ENCODE measurements around the gene NEDD4.

Gene NEDD4

GRCh38 chr15:55998478-55998877, 5.1 kb upstream of the NEDD4 start:
- Histone ChIP-seq H3K4me3 (ENCODE audit: low read length) (no peak overlapping the region), H3K36me3 (ENCODE audit: insufficient read depth, low read length) (no peaks in the 10 kb centered on the region)

GRCh38 chr15:55993804-55994560, 570 bp upstream of the NEDD4 start:
- peak overlapping the region; percentile 96 for H3K4me3 ChIP-seq (ENCODE audit: low read length)
- H3K27me3 ChIP-seq (ENCODE audit: insufficient read depth, low read length), result no peaks in the 10 kb centered on the region
- no peaks in the 10 kb centered on the region for H3K9me3 ChIP-seq (ENCODE audit: low read length)
- peaks cover 25% of the 10 kb centered on the region for H3K4me1 ChIP-seq (ENCODE audit: insufficient read depth, low read length)
- H2AFZ ChIP-seq (ENCODE audit: low read depth, low read length), result peak overlapping the region; percentile 98
- H3K36me3 ChIP-seq (ENCODE audit: insufficient read depth, low read length), result no peaks in the 10 kb centered on the region

More at GRCh38 chr15:55998478-55998877, 5.1 kb upstream of the NEDD4 start:
- H3K9me3 ChIP-seq (ENCODE audit: low read length), result no peaks in the 10 kb centered on the region
- no peaks in the 10 kb centered on the region for H3K27me3 ChIP-seq (ENCODE audit: insufficient read depth, low read length)
- no peaks in the 10 kb centered on the region for H3K4me1 ChIP-seq (ENCODE audit: insufficient read depth, low read length)
- no peak overlapping the region for H2AFZ ChIP-seq (ENCODE audit: low read depth, low read length)

GRCh38 chr15:55992769-55993110, 672 bp downstream of the NEDD4 start:
- Histone ChIP-seq H3K36me3 (ENCODE audit: insufficient read depth, low read length) (no peaks in the 10 kb centered on the region), H3K4me1 (ENCODE audit: insufficient read depth, low read length) (peaks cover 25% of the 10 kb centered on the region), H3K9me3 (ENCODE audit: low read length) (no peaks in the 10 kb centered on the region), H3K27me3 (ENCODE audit: insufficient read depth, low read length) (no peaks in the 10 kb centered on the region), H3K4me3 (ENCODE audit: low read length) (peak overlapping the region; percentile 96), H2AFZ (ENCODE audit: low read depth, low read length) (peak overlapping the region; percentile 98)

GRCh38 chr15:55991802-55992768, 1.3 kb downstream of the NEDD4 start:
- H3K4me3 ChIP-seq (ENCODE audit: low read length), result peak overlapping the region; percentile 96
- H3K36me3 ChIP-seq (ENCODE audit: insufficient read depth, low read length), result no peaks in the 10 kb centered on the region
- peak overlapping the region; percentile 98 for H2AFZ ChIP-seq (ENCODE audit: low read depth, low read length)
- no peaks in the 10 kb centered on the region for H3K27me3 ChIP-seq (ENCODE audit: insufficient read depth, low read length)
- H3K4me1 ChIP-seq (ENCODE audit: insufficient read depth, low read length), result peaks cover 25% of the 10 kb centered on the region
- no peaks in the 10 kb centered on the region for H3K9me3 ChIP-seq (ENCODE audit: low read length)

- no peaks in the 10 kb centered on the region for H3K27me3 ChIP-seq (ENCODE audit: insufficient read depth, low read length)
- H3K4me3 ChIP-seq (ENCODE audit: low read length), result no peak overlapping the region
- peaks cover 2% of the 10 kb centered on the region for H3K36me3 ChIP-seq (ENCODE audit: insufficient read depth, low read length)
- H3K9me3 ChIP-seq (ENCODE audit: low read length), result peaks cover 2% of the 10 kb centered on the region
- H3K4me1 ChIP-seq (ENCODE audit: insufficient read depth, low read length), result peaks cover 25% of the 10 kb centered on the region
- no peak overlapping the region for H2AFZ ChIP-seq (ENCODE audit: low read depth, low read length)
Measured at GRCh38 chr15:55990998-55991397, 2.4 kb downstream of the NEDD4 start.

GRCh38 chr15:55990516-55990915, 2.9 kb downstream of the NEDD4 start:
- Histone ChIP-seq H3K27me3 (ENCODE audit: insufficient read depth, low read length) (no peaks in the 10 kb centered on the region), H2AFZ (ENCODE audit: low read depth, low read length) (no peak overlapping the region), H3K4me1 (ENCODE audit: insufficient read depth, low read length) (peaks cover 25% of the 10 kb centered on the region), H3K36me3 (ENCODE audit: insufficient read depth, low read length) (peaks cover 4% of the 10 kb centered on the region), H3K9me3 (ENCODE audit: low read length) (peaks cover 2% of the 10 kb centered on the region), H3K4me3 (ENCODE audit: low read length) (no peak overlapping the region)

- Histone ChIP-seq H3K36me3 (ENCODE audit: insufficient read depth, low read length) (peaks cover 4% of the 10 kb centered on the region), H3K4me1 (ENCODE audit: insufficient read depth, low read length) (peaks cover 27% of the 10 kb centered on the region), H3K4me3 (ENCODE audit: low read length) (no peak overlapping the region), H3K9me3 (ENCODE audit: low read length) (peaks cover 2% of the 10 kb centered on the region), H3K27me3 (ENCODE audit: insufficient read depth, low read length) (no peaks in the 10 kb centered on the region), H2AFZ (ENCODE audit: low read depth, low read length) (no peak overlapping the region)
Measured at GRCh38 chr15:55989383-55989782, 4.0 kb downstream of the NEDD4 start.

GRCh38 chr15:55981582-55982249, 11.7 kb downstream of the NEDD4 start:
- no peak overlapping the region for H2AFZ ChIP-seq (ENCODE audit: low read depth, low read length)
- H3K4me1 ChIP-seq (ENCODE audit: insufficient read depth, low read length), result peaks cover 2% of the 10 kb centered on the region
- peaks cover 4% of the 10 kb centered on the region for H3K9me3 ChIP-seq (ENCODE audit: low read length)
- no peaks in the 10 kb centered on the region for H3K27me3 ChIP-seq (ENCODE audit: insufficient read depth, low read length)
- peaks cover 4% of the 10 kb centered on the region for H3K36me3 ChIP-seq (ENCODE audit: insufficient read depth, low read length)
- no peak overlapping the region for H3K4me3 ChIP-seq (ENCODE audit: low read length)

GRCh38 chr15:55980511-55980910, 12.9 kb downstream of the NEDD4 start:
- no peak overlapping the region for H2AFZ ChIP-seq (ENCODE audit: low read depth, low read length)

GRCh38 chr15:55977231-55977630, 16.2 kb downstream of the NEDD4 start:
- Histone ChIP-seq H3K36me3 (ENCODE audit: insufficient read depth, low read length) (no peaks in the 10 kb centered on the region), H3K9me3 (ENCODE audit: low read length) (no peaks in the 10 kb centered on the region), H2AFZ (ENCODE audit: low read depth, low read length) (no peak overlapping the region), H3K27me3 (ENCODE audit: insufficient read depth, low read length) (no peaks in the 10 kb centered on the region), H3K4me1 (ENCODE audit: insufficient read depth, low read length) (no peaks in the 10 kb centered on the region), H3K4me3 (ENCODE audit: low read length) (no peak overlapping the region)

More at GRCh38 chr15:55980511-55980910, 12.9 kb downstream of the NEDD4 start:
- H3K27me3 ChIP-seq (ENCODE audit: insufficient read depth, low read length), result no peaks in the 10 kb centered on the region
- H3K9me3 ChIP-seq (ENCODE audit: low read length), result peaks cover 2% of the 10 kb centered on the region
- H3K4me3 ChIP-seq (ENCODE audit: low read length), result no peak overlapping the region
- peaks cover 2% of the 10 kb centered on the region for H3K4me1 ChIP-seq (ENCODE audit: insufficient read depth, low read length)
- no peaks in the 10 kb centered on the region for H3K36me3 ChIP-seq (ENCODE audit: insufficient read depth, low read length)

GRCh38 chr15:55970286-55970685, 23.1 kb downstream of the NEDD4 start:
- Histone ChIP-seq H3K4me3 (ENCODE audit: low read length) (no peak overlapping the region), H3K36me3 (ENCODE audit: insufficient read depth, low read length) (no peaks in the 10 kb centered on the region), H3K4me1 (ENCODE audit: insufficient read depth, low read length) (no peaks in the 10 kb centered on the region), H3K9me3 (ENCODE audit: low read length) (peaks cover 4% of the 10 kb centered on the region), H3K27me3 (ENCODE audit: insufficient read depth, low read length) (no peaks in the 10 kb centered on the region), H2AFZ (ENCODE audit: low read depth, low read length) (no peak overlapping the region)

- Histone ChIP-seq H3K4me3 (ENCODE audit: low read length) (no peak overlapping the region), H3K36me3 (ENCODE audit: insufficient read depth, low read length) (no peaks in the 10 kb centered on the region), H3K4me1 (ENCODE audit: insufficient read depth, low read length) (no peaks in the 10 kb centered on the region), H3K9me3 (ENCODE audit: low read length) (peaks cover 4% of the 10 kb centered on the region), H3K27me3 (ENCODE audit: insufficient read depth, low read length) (no peaks in the 10 kb centered on the region), H2AFZ (ENCODE audit: low read depth, low read length) (no peak overlapping the region)
Measured at GRCh38 chr15:55969582-55969981, 23.8 kb downstream of the NEDD4 start.

GRCh38 chr15:55968923-55969322, 24.5 kb downstream of the NEDD4 start:
- H3K27me3 ChIP-seq (ENCODE audit: insufficient read depth, low read length), result no peaks in the 10 kb centered on the region
- no peaks in the 10 kb centered on the region for H3K4me1 ChIP-seq (ENCODE audit: insufficient read depth, low read length)
- no peak overlapping the region for H2AFZ ChIP-seq (ENCODE audit: low read depth, low read length)
- H3K36me3 ChIP-seq (ENCODE audit: insufficient read depth, low read length), result no peaks in the 10 kb centered on the region
- peaks cover 4% of the 10 kb centered on the region for H3K9me3 ChIP-seq (ENCODE audit: low read length)
- H3K4me3 ChIP-seq (ENCODE audit: low read length), result no peak overlapping the region
